PFSK-1 (cell line): ENCODE data around the gene SRMS.

ENCODE experiments used
- POLR2AphosphoS5 ChIP-seq: IDR thresholded peaks from 2 replicates; pipeline ENCODE4 v1.6.1; 2012; ENCODE audit warnings: low read depth, mild to moderate bottlenecking, control low read depth, low read length, moderate library complexity
- REST ChIP-seq, 2 experiments: IDR thresholded peaks; 2 replicates each; pipeline versions ENCODE4 v1.6.1 to v1.8.0; 2011 to 2012; ENCODE audit warnings: low read depth in 2 of 2, low read length in 2 of 2, control low read depth in 1 of 2, inconsistent platforms in 1 of 2, mild to moderate bottlenecking in 1 of 2, moderate library complexity in 1 of 2; ENCODE audit not compliant: insufficient read depth in 1 of 2
- SIN3A ChIP-seq: IDR thresholded peaks from 2 replicates; pipeline ENCODE4 v1.6.1; 2012; ENCODE audit warnings: mild to moderate bottlenecking, low read length, moderate library complexity, borderline replicate concordance; ENCODE audit not compliant: insufficient read depth
- TAF1 ChIP-seq: IDR thresholded peaks from 2 replicates; pipeline ENCODE4 v1.6.1; 2012; ENCODE audit warnings: low read length, control low read depth, borderline replicate concordance; ENCODE audit not compliant: insufficient read depth

- no peak for TF ChIP-seq POLR2AphosphoS5
- TF ChIP-seq REST (IDR thresholded peaks at IDR 0.05; ENCODE audit: insufficient read depth in 1 of 2, low read depth in 2 of 2, low read length in 2 of 2) = no peak
- no peak for TF ChIP-seq TAF1
- no peak for TF ChIP-seq SIN3A
These were observed 25.9 kb downstream of the SRMS start for GRCh38 chr20:63521602-63522001.
